Activated T-cell treated with anti-CD3 and anti-CD28 coated beads for 1 hour (primary cell): Measurements from ENCODE around the gene SGMS1.
"Not testable (repeated sequence)": the region's sequence is repeated elsewhere in the genome, so short reads cannot be mapped to it uniquely, and the experiment has no call there.

Experiments used
- DNase-seq: peaks from one replicate; pipeline ENCODE4 v3.0.0-alpha.2; 2020; ENCODE audit warnings: low read depth

Gene SGMS1

DNA sequence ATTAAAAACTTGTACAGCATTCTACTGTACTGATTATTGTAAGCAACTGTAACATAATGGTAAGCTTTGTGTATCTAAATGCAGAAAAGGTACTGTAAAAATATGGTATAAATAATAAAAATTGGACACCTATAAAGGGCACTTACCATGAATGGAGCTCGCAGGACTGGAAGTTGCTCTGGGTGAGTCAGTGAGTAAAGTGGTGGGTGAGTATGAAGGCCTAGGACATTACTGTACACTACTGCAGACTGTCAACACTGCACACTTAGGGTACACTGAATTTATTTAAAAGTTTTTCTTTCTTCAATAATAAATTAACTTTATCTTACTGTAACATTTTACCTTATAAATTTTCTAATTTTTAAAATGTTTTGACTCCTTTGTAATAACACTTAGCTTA is 253.8 kb downstream of the SGMS1 start:
- DNase-seq: no peak

DNA sequence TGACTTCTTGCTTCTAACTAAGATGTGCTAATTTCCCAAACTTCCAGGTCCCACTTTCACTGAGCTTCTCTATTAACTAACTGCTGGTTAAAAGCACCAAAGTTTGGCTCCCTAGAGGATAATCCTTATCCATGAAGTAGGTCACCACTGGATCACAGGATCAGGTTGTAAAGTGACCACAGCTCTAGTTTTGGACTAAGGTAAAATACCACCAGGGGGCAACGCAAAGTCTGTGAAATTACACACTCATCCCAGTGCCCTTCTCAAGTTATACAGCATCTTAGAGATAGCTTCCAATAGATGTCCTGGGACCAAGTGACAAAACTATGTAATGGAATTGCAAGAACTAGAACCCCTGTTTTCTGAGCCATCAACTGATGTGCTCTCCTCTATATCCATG is 256.0 kb downstream of the SGMS1 start:
- no peak for DNase-seq

GRCh38 chr10:50366421-50366820 is 257.3 kb downstream of the SGMS1 start:
- DNase-seq: not testable (repeated sequence)

- not testable (repeated sequence) for DNase-seq
Observed at GRCh38 chr10:50364730-50365129, 259.0 kb downstream of the SGMS1 start.

GRCh38 chr10:50362547-50363125 is 261.1 kb downstream of the SGMS1 start:
- no peak for DNase-seq

DNA sequence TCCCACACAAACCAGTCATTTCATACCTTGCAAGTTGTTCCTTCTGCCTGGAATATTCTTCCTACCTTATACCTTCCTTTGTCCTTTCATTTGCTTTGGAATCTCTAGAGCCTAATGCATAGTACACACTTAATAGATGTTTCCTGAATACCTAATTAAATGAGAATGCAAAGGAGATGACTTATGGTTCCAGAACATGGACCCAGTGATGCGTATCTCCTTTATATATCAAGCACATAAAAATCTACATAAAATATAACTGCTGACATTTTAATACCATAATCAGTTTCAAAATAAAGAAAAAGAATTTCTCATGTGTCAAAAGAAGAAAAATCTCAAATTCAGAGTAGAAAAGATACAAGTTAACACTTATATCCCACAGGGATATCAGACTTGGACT is 261.8 kb downstream of the SGMS1 start:
- DNase-seq: no peak

GRCh38 chr10:50360077-50360850 is 263.5 kb downstream of the SGMS1 start:
- no peak for DNase-seq

GRCh38 chr10:50358925-50359687 is 264.6 kb downstream of the SGMS1 start:
- DNase-seq: no peak

DNA sequence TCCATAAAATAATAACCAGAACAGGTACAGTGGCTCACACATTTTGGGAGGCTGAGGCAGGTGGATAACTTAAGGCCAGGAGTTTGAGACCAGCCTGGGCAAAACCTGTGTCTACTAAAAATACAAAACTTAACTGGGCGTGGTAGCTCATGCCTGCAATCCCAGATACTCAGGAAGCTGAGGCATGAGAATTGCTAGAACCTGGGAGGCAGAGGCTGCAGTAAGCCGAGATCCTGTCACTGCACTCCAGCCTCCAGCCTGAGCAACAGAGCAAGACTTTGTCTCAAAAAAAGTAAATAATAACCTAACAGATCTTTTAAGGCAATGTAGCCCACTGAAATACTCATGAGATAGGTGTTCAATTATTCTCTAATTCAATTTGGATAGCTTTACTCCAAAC is 265.3 kb downstream of the SGMS1 start:
- DNase-seq: no peak

DNA sequence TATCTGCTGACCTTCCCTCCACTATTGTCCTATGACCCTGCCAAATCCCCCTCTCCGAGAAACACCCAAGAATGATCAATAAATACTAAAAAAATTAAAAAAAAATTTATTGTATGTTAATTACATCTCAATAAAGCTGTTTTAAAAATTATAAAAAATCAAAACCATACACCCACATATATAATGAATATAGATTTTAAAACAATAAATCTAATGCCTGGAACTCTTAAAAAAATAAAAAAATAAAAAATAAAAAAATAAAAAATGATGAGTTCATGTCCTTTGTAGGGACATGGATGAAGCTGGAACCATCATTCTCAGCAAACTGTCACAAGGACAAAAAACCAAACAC is 267.3 kb downstream of the SGMS1 start:
- DNase-seq: not testable (repeated sequence)

DNA sequence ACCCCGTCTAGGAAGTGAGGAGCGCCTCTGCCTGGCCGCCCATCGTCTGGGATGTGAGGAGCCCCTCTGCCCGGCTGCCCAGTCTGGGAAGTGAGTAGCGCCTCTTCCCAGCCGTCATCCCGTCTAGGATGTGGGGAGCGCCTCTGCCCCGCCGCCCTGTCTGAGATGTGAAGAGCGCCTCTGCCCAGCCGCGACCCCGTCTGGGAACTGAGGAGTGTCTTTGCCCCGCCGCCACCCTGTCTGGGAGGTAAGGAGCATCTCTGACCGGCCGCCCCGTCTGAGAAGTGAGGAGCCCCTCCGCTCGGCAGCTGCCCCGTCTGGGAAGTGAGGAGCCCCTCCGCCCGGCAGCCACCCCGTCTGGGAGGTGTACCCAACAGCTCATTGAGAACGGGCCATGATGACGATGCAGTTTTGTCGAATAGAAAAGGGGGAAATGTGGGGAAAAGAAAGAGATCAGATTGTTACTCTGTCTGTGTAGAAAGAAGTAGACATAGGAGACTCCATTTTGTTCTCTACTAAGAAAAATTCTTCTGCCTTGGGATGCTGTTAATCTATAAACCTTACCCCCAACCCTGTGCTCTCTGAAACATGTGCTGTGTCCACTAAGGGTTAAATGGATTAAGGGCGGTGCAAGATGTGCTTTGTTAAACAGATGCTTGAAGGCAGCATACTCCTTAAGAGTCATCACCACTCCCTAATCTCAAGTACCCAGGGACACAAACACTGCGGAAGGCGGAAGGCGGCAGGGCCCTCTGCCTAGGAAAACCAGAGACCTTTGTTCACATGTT is 267.9 kb downstream of the SGMS1 start:
- not testable (repeated sequence) for DNase-seq

GRCh38 chr10:50351483-50352146 is 272.1 kb downstream of the SGMS1 start:
- no peak for DNase-seq

DNA sequence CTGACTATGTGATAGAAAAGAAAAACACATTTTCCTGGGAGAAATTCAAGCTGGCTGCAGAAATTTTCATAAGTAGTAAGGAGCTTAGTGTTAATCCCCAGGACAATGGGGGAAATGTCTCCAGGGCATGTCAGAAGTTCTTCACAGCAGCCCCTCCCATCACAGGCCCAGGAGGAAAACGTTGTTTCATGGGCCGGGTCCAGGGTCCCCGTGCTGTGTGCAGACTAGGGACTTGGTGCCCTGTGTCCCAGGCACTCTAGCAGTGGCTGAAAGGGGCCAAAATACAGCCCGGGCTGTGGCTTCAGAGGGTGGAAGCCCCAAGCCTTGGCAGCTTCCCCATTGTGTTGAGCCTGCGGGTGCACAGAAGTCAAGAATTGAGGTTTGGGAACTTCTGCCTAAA is 273.4 kb downstream of the SGMS1 start:
- no peak for DNase-seq

DNA sequence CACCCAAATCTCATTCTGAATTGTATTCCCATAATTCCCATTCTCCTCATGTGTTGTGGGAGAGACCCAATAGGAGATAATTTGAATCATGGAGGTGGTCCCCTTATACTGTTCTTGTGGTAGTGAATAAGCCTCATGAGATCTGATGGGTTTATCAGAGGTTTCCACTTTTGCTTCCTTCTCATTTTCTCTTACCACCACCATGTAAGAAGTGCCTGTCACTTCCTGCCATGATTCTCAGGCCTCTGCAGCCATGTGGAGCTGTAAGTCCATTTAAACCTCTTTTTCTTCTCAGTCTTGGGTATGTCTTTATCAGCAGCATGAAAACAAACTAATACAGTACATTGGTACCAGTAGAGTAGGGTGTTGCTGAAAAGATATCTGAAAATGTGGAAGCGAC is 274.2 kb downstream of the SGMS1 start:
- no peak for DNase-seq

GRCh38 chr10:50347394-50347802 is 276.4 kb downstream of the SGMS1 start:
- DNase-seq: no peak

DNA sequence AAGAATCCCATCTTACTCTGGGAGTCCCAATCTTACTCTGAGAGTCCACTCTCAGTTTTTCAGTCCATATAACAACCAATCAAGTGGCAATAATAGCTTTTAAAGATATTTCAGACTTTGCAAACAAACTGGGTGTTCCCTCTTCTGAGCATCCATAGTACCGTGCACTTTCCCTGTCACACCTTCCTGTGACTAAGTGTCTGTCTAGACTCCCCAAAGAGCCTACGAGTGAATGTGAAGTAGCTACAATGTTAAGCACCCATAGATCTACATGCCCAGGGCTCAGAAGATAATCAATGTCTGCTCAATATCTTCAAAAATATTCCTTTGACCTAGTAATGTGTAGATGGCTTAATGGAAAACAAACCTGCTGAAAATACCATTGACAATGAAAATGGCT is 276.8 kb downstream of the SGMS1 start:
- DNase-seq: no peak

DNA sequence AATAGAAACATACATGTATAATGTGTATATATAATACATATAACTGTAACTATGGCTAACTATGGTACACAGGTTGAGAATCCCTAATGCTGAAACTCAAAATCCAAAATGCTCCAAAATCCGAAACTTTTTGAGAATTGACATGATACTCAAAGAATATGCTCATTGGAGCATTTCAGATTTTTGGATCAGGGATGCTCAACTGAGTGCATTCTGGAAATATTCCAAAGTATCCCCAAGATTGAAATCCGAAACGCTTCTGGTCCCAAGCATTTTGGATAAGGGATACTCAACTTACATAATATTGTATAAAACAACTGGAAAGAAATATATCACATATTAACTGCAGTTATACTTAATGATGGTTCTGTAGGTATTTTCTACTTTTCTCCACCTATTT is 278.2 kb downstream of the SGMS1 start:
- no peak for DNase-seq

DNA sequence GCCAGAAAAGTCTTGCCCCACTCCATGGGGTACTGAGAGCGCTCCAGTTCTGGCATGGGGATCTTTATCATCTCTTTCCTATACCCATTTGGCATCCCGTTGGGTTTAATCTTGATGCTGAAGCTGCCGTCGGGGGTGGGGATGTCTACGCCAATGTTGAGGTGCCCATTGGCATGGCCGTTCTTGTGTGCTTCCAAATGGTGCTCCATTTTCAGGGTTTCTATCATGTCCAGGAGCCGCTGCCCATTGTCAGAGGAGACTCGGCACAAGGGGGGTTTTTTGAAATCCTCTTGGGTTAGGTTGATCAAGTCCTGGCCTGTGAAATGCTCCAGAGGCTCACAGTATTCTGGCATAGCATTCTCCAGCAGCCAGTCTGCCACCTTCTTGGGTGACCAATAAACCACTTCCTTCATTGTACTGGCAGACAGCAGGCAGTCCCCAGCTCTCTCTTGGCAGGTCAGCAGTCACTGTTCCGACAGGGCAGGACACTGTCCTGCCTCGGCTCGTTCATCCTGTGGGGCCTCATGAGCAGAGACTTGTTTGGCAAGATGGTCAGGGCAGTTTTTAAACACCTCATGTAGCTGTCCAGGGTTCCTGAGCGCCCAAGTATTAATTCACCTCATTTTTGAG is 279.9 kb downstream of the SGMS1 start:
- no peak for DNase-seq

DNA sequence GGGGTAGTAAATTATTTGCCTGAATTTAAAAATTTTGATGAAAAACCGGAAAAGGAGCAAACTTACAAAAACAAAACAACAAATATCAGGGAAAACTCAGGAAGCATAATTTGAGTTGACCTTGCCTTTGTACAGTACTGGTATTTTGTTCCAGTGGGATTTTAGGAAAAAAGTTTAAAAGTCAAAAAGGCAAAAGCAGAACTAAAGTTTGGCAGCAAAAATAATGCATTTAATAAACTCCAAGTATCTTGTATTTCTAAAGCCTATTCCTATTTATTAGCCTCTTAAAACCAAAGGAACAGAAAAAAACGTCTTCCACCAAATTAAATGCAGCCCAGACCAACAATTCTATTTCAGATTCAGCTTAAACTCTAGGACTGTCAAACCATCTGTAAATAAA is 281.8 kb downstream of the SGMS1 start:
- no peak for DNase-seq

DNA sequence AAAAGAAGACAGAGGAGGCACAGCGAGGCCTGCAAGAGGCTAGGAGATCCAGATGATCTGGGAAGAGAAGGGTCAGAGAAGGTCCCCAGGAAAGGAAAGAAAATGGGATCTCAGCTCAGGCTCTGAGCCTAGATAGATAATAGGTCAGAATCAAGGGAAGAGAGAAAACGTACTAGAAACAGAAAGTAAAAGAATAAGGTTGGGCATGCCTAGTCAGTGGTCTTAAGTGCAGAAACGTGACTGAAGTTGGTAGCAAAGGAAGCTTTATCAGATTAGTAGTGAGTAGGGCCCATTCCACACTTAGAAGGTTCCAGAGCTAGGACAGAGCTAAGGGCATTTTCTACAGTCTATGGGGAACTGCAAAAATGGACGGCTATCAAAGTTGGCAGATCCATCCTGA is 287.6 kb downstream of the SGMS1 start:
- DNase-seq: no peak

- no peak for DNase-seq
Observed at GRCh38 chr10:50335397-50335796, 288.4 kb downstream of the SGMS1 start.
